H1 (cell line): ENCODE data around the gene GABRR1. TPM values are rescaled to one million over a fixed set of nuclear protein-coding genes. Genes with fewer than 3 reads are reported as not detected.

Source experiments
- CTCF ChIA-PET: fragments of 300-600 bp; sonication (Branson Sonifier 250); formaldehyde crosslinking; loops from one replicate; lab custom pipeline; 2021; ENCODE audit not compliant: partially characterized antibody; lab: Charles Lee
- POLR2A ChIA-PET: fragments of 300-600 bp; sonication (Branson Sonifier 250); formaldehyde crosslinking; loops from one replicate; lab custom pipeline; 2021; ENCODE audit warnings: inconsistent platforms; ENCODE audit not compliant: partially characterized antibody; lab: Charles Lee
- DNase-seq, 2 experiments: peaks; one replicate each; pipeline versions ENCODE4 v3.0.0 to v3.0.0-alpha.2; 2010 to 2022; ENCODE audit warnings: low spot score in 2 of 2, low read depth in 1 of 2, mixed read lengths in 1 of 2
- FAIRE-seq: peaks from 2 replicates; lab custom pipeline; 2011; peaks lifted over from hg19 to GRCh38; lab: Jason Lieb, UNC
- H2AFZ ChIP-seq: 2 replicates; pipeline ENCODE4 v1.8.1; 2012; ENCODE audit warnings: low read length, inconsistent platforms
- H2AK5ac ChIP-seq: 2 replicates; pipeline ENCODE4 v1.6.1; 2013; ENCODE audit warnings: low read depth, low read length
- H2BK120ac ChIP-seq: replicated peaks from 2 replicates; pipeline ENCODE3; 2013; ENCODE audit warnings: low read depth, low read length, inconsistent platforms
- H2BK12ac ChIP-seq: 2 replicates; pipeline ENCODE4 v1.6.1; 2013; ENCODE audit warnings: low read depth, low read length
- H2BK15ac ChIP-seq: 2 replicates; pipeline ENCODE4 v1.6.1; 2013; ENCODE audit warnings: low read length
- H2BK20ac ChIP-seq: 2 replicates; pipeline ENCODE4 v1.6.1; 2013; ENCODE audit warnings: low read length
- H2BK5ac ChIP-seq: 2 replicates; pipeline ENCODE4 v1.6.1; 2013; ENCODE audit warnings: low read depth, low read length
- H3K14ac ChIP-seq: 2 replicates; pipeline ENCODE4 v1.6.1; 2013; ENCODE audit warnings: inconsistent platforms; ENCODE audit not compliant: insufficient read length
- H3K18ac ChIP-seq: 2 replicates; pipeline ENCODE4 v1.6.1; 2013; ENCODE audit warnings: low read length; ENCODE audit errors: extremely low read depth
- H3K23ac ChIP-seq: 2 replicates; pipeline ENCODE4 v1.6.1; 2013; ENCODE audit warnings: inconsistent platforms; ENCODE audit not compliant: insufficient read length
- H3K23me2 ChIP-seq: 2 replicates; pipeline ENCODE4 v1.6.1; 2013; ENCODE audit warnings: low read depth, low read length
- H3K27ac ChIP-seq: 2 replicates; pipeline ENCODE4 v1.6.1; 2011; ENCODE audit warnings: low read depth, low read length, inconsistent platforms
- H3K27me3 ChIP-seq, 4 experiments: replicated peaks in 1 of 4; 1 replicate in 1 of 4; 2 replicates in 3 of 4; pipeline versions ENCODE4 v1.6.1 to v1.8.1; 2011 to 2013; ENCODE audit warnings: low read length in 3 of 4, mild to moderate bottlenecking in 3 of 4, inconsistent platforms in 2 of 4, mixed read lengths in 2 of 4, moderate library complexity in 1 of 4; ENCODE audit not compliant: control insufficient read depth in 3 of 4, insufficient read depth in 3 of 4; ENCODE audit errors: extremely low read depth in 1 of 4
- H3K36me3 ChIP-seq, 4 experiments: 2 replicates each; pipeline versions ENCODE4 v1.6.1 to v1.8.1; 2011 to 2013; ENCODE audit warnings: mild to moderate bottlenecking in 4 of 4, low read length in 3 of 4, moderate library complexity in 2 of 4, control low read depth in 1 of 4, inconsistent platforms in 1 of 4; ENCODE audit not compliant: insufficient read depth in 4 of 4, control insufficient read depth in 2 of 4
- H3K4ac ChIP-seq: replicated peaks from 2 replicates; pipeline ENCODE3; 2013; ENCODE audit warnings: low read length, low read depth, mixed read lengths, inconsistent platforms; ENCODE audit not compliant: insufficient read length
- H3K4me1 ChIP-seq, 4 experiments: replicated peaks in 1 of 4; 1 replicate in 1 of 4; 2 replicates in 3 of 4; pipeline versions ENCODE4 v1.6.1 to v1.8.1; 2011 to 2013; ENCODE audit warnings: low read length in 3 of 4, inconsistent platforms in 2 of 4, mixed read lengths in 1 of 4; ENCODE audit not compliant: insufficient read depth in 4 of 4, control insufficient read depth in 3 of 4
- H3K4me2 ChIP-seq, 2 experiments: 2 replicates each; pipeline versions ENCODE4 v1.6.1 to v1.8.1; 2011 to 2013; ENCODE audit warnings: low read depth in 2 of 2, low read length in 2 of 2, control low read depth in 1 of 2, inconsistent platforms in 1 of 2, mild to moderate bottlenecking in 1 of 2; ENCODE audit not compliant: insufficient read depth in 1 of 2
- H3K4me3 ChIP-seq, 4 experiments: fragments of 200-600, 300-600 bp in 1 of 4; sonication (generic), shearing (Covaris generic), sonication (Bioruptor Twin) in 1 of 4; 2 replicates each; pipeline versions ENCODE4 v1.5.1 to v1.8.1; 2011 to 2016; ENCODE audit warnings: low read length in 4 of 4, low read depth in 3 of 4, control low read depth in 2 of 4, inconsistent platforms in 2 of 4, mild to moderate bottlenecking in 2 of 4, mixed read lengths in 1 of 4, moderate library complexity in 1 of 4; ENCODE audit not compliant: insufficient read depth in 2 of 4; ENCODE audit errors: extremely low read depth in 1 of 4
- H3K56ac ChIP-seq: replicated peaks from 2 replicates; pipeline ENCODE3; 2013; ENCODE audit warnings: low read depth, mild to moderate bottlenecking, mixed read lengths, low read length, inconsistent platforms; ENCODE audit not compliant: insufficient read length
- H3K79me1 ChIP-seq: 2 replicates; pipeline ENCODE4 v1.6.1; 2013; ENCODE audit warnings: low read depth, low read length, control low read depth
- H3K79me2 ChIP-seq, 2 experiments: 2 replicates each; pipeline versions ENCODE4 v1.6.1 to v1.8.1; 2012 to 2013; ENCODE audit warnings: low read length in 2 of 2, mild to moderate bottlenecking in 2 of 2, inconsistent platforms in 1 of 2; ENCODE audit not compliant: insufficient read depth in 2 of 2, control insufficient read depth in 1 of 2
- H3K9ac ChIP-seq, 4 experiments: replicated peaks in 1 of 4; 1 replicate in 1 of 4; 2 replicates in 3 of 4; pipeline versions ENCODE4 v1.6.1 to v1.8.1; 2011 to 2013; ENCODE audit warnings: low read depth in 3 of 4, low read length in 3 of 4, control low read depth in 2 of 4, mild to moderate bottlenecking in 2 of 4, moderate library complexity in 2 of 4, inconsistent platforms in 1 of 4; ENCODE audit errors: extremely low read depth in 1 of 4
- H3K9me3 ChIP-seq, 2 experiments: 2 replicates each; pipeline versions ENCODE4 v1.6.1 to v1.8.1; 2012 to 2013; ENCODE audit warnings: mild to moderate bottlenecking in 2 of 2, moderate library complexity in 2 of 2, control low read depth in 1 of 2, inconsistent platforms in 1 of 2, low read depth in 1 of 2, low read length in 1 of 2, mixed read lengths in 1 of 2; ENCODE audit not compliant: insufficient read depth in 2 of 2
- H4K20me1 ChIP-seq, 2 experiments: replicated peaks in 1 of 2; 2 replicates each; pipeline versions ENCODE3 to v1.8.1; 2011 to 2013; ENCODE audit warnings: inconsistent platforms in 2 of 2, low read length in 2 of 2, mild to moderate bottlenecking in 1 of 2; ENCODE audit not compliant: insufficient read depth in 2 of 2, control insufficient read depth in 1 of 2
- H4K5ac ChIP-seq: 2 replicates; pipeline ENCODE4 v1.6.1; 2013; ENCODE audit warnings: low read length, low read depth, mixed read lengths, inconsistent platforms; ENCODE audit not compliant: insufficient read length
- H4K8ac ChIP-seq: 2 replicates; pipeline ENCODE4 v1.8.0; 2013; ENCODE audit warnings: mild to moderate bottlenecking, moderate library complexity, low read length, inconsistent platforms; ENCODE audit not compliant: insufficient read depth; ENCODE audit errors: extremely low read depth
- H4K91ac ChIP-seq: replicated peaks from 2 replicates; pipeline ENCODE3; 2013; ENCODE audit warnings: low read length, mixed read lengths, inconsistent platforms; ENCODE audit not compliant: insufficient read length
- BACH1 ChIP-seq: IDR thresholded peaks from 2 replicates; pipeline ENCODE4 v1.6.1; 2012; ENCODE audit warnings: low read length, improper control_type of control experiment
- EP300 ChIP-seq, 2 experiments: IDR thresholded peaks; 1 replicate in 1 of 2; 2 replicates in 1 of 2; pipeline ENCODE4 v1.6.1; 2011 to 2012; ENCODE audit warnings: low read depth in 2 of 2, low read length in 2 of 2, mild to moderate bottlenecking in 2 of 2, borderline replicate concordance in 1 of 2, inconsistent platforms in 1 of 2, moderate library complexity in 1 of 2
- EZH2 ChIP-seq: fragments of 200-600 bp; sonication (generic); IDR thresholded peaks from 2 replicates; pipeline ENCODE4 v1.7.1; 2012; ENCODE audit warnings: low read depth, mild to moderate bottlenecking, moderate library complexity, low read length, inconsistent platforms; ENCODE audit not compliant: severe bottlenecking
- HDAC2 ChIP-seq, 2 experiments: fragments of 300-600 bp in 1 of 2; sonication (generic) in 1 of 2; IDR thresholded peaks; 2 replicates each; pipeline ENCODE4 v1.6.1; 2011 to 2012; ENCODE audit warnings: low read depth in 2 of 2, low read length in 2 of 2, mild to moderate bottlenecking in 2 of 2, moderate library complexity in 2 of 2, borderline replicate concordance in 1 of 2, inconsistent platforms in 1 of 2
- JUND ChIP-seq: IDR thresholded peaks from 2 replicates; pipeline ENCODE4 v1.6.1; 2011; ENCODE audit warnings: mild to moderate bottlenecking, improper control_type of control experiment, low read length
- NANOG ChIP-seq: IDR thresholded peaks from 2 replicates; pipeline ENCODE4 v1.6.1; 2011; ENCODE audit warnings: low read length, low read depth, mild to moderate bottlenecking, inconsistent platforms; ENCODE audit not compliant: insufficient read depth, poor library complexity, severe bottlenecking
- POLR2A ChIP-seq, 2 experiments: IDR thresholded peaks; 1 replicate in 1 of 2; 2 replicates in 1 of 2; pipeline ENCODE4 v1.6.1; 2011; ENCODE audit warnings: low read depth in 2 of 2, low read length in 2 of 2, mild to moderate bottlenecking in 2 of 2; ENCODE audit errors: control extremely low read depth in 1 of 2
- RFX5 ChIP-seq: IDR thresholded peaks from 2 replicates; pipeline ENCODE4 v1.6.1; 2011; ENCODE audit warnings: low read depth, low read length, improper control_type of control experiment, borderline replicate concordance
- WGBS, 2 experiments: shearing (Covaris generic) in 1 of 2; methylation state at CpG; one replicate each; pipeline versions ENCODE4 v1.1.6 to v1.1.7; 2013 to 2015; ENCODE audit warnings: low lambda C conversion rate in 2 of 2, mixed read lengths in 2 of 2, inconsistent platforms in 1 of 2, low coverage in 1 of 2, missing lambda C conversion rate in 1 of 2; ENCODE audit not compliant: insufficient replicate concordance in 2 of 2, insufficient coverage in 1 of 2, insufficient read length in 1 of 2; ENCODE audit errors: extremely low coverage in 1 of 2, missing lambda C conversion rate in 1 of 2; 5-methylcytosine and 5-hydroxymethylcytosine counted together
- polyA plus RNA-seq, 7 experiments: library from polyadenylated mRNA; depleted of rRNA in 3 of 7; stranded (reverse) in 5 of 7; unstranded in 2 of 7; fragments of >200 nt in 5 of 7; fragments of 200-250 nt in 2 of 7; gene quantifications; 1 replicate in 5 of 7; 2 replicates in 1 of 7; 4 replicates in 1 of 7; pipeline versions ENCODE4 v1.2.1 to v1.2.3, GENCODE V29; 2011 to 2013; ENCODE audit warnings: missing spikeins in 2 of 7, mixed read lengths in 2 of 7
- total RNA-seq: library from RNA; stranded (reverse); fragmentation: NEBNext Ultra II Directional; extraction: Animal tissue kit (Norgen Biotek cat#: 25700); gene quantifications from 2 replicates; pipeline ENCODE4 v1.2.1, GENCODE V29; 2021

Gene GABRR1
- total and polyA plus RNA-seq, 2 of the 8 experiments (the other 6 are each of a cell fraction or from before 2014, with no cell fraction given): 0.60 to 0.63 TPM

DNA sequence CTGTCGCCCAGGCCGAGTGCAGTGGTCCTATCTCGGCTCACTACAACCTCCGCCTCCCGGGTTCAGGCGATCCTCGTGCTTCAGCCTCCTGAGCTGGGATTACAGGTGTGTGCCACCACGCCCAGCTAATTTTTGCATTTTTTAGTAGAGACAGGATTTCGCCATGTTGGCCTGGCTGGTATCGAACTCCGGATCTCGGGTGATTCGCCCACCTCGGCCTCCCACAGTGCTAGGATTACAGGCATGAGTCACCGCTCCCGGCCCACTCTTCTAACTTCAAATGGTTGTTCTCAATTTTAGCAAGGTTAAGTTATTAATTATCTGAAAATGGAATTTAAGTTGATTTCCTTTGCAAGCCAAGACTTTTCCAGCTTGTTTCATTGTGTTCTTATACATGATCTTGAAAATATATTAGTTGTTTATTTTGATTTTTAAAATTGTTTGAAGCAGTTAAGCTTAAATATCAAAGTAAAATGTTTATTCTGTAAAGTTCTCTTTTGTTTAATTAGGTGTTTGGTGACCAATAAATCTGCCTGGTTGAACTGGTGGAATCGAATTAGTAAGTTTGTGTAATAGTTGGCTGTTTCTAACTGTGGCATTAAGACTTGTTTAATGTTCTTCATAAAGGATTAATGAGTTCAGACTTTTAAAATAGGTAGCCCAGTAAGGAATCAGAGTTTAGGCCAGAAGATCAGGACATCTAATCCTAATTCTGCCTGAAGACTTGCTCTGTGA, 69.0 kb downstream of the GABRR1 start:
- Histone ChIP-seq H4K91ac (no peak overlapping the region), H3K4me2 (no peak overlapping the region; a peak in 1 of 4 replicates), H3K79me1 (no peaks in the 10 kb centered on the region), H3K9me3 (no peaks in the 10 kb centered on the region), H3K14ac (no peak overlapping the region), H2BK12ac (no peak overlapping the region), H3K23me2 (peaks cover 13% of the 10 kb centered on the region; the same call in 1 of the 2 replicates), H2BK20ac (no peak overlapping the region), H2BK15ac (no peak overlapping the region), H2AFZ (no peak overlapping the region), H3K36me3 (no peaks in the 10 kb centered on the region), H3K23ac (no peak overlapping the region), H4K8ac (no peak overlapping the region), H3K79me2 (no peaks in the 10 kb centered on the region), H3K4ac (no peak overlapping the region), H3K9ac (no peak overlapping the region), H3K27me3 (peaks cover 7 to 34% (median 22%) of the 10 kb centered on the region in 4 experiments), H3K27ac (no peak overlapping the region), H4K20me1 (peaks cover 0 to 1% of the 10 kb centered on the region in 2 experiments), H3K18ac (no peak overlapping the region), H3K4me1 (peaks cover 0 to 3% (median 0%) of the 10 kb centered on the region in 4 experiments; a peak in 2 of 7 replicates), H3K4me3 (no peak overlapping the region), H4K5ac (no peak overlapping the region), H2BK5ac (no peak overlapping the region), H2BK120ac (no peak overlapping the region), H2AK5ac (no peak overlapping the region), H3K56ac (no peak overlapping the region)
- no peak for DNase-seq
- no peak for FAIRE-seq
- 0 out of 2 replicates have a peak, but pooled peaks have one; percentile 20 for TF ChIP-seq JUND
- TF ChIP-seq BACH1: no peak
- no peak for TF ChIP-seq NANOG
- TF ChIP-seq RFX5: no peak
- TF ChIP-seq HDAC2 (IDR thresholded peaks at IDR 0.05; ENCODE audit: borderline replicate concordance in 1 of 2, low read depth in 2 of 2, low read length in 2 of 2): no peak
- no peak for TF ChIP-seq POLR2A (IDR thresholded peaks at IDR 0.05; ENCODE audit: control extremely low read depth in 1 of 2, low read depth in 2 of 2, low read length in 2 of 2)
- no peak for TF ChIP-seq EP300 (IDR thresholded peaks at IDR 0.05; ENCODE audit: borderline replicate concordance in 1 of 2, low read depth in 2 of 2, low read length in 2 of 2)
- TF ChIP-seq EZH2: no peak
- WGBS, 2 experiments: 90% methylated on average over 17 of the region's 17 CpGs; no CpG with 5 or more reads in 1 of the 2 experiments
- POLR2A ChIA-PET: interaction anchor here (0.6 to 0.8 kb wide), 2 partner anchors 9 to 208 kb away, joined by 3 read pairs; no protein-coding TSS in a partner anchor
- CTCF ChIA-PET: interaction anchor here (0.6 to 1.3 kb wide), 6 partner anchors 10 to 138 kb away, joined by 3 to 5 read pairs (median 3); no protein-coding TSS in a partner anchor
